ENCODE measurements around the gene INSRR. TPM values are rescaled to one million over a fixed set of nuclear protein-coding genes. Genes with fewer than 3 reads are reported as not detected.

INSRR gene
- total and polyA plus RNA-seq, 9 of the 15 experiments (the other 6 are each of a cell fraction or from before 2014, with no cell fraction given), result 0.03 to 0.18 (median 0.06) TPM; not detected in 3

DNA sequence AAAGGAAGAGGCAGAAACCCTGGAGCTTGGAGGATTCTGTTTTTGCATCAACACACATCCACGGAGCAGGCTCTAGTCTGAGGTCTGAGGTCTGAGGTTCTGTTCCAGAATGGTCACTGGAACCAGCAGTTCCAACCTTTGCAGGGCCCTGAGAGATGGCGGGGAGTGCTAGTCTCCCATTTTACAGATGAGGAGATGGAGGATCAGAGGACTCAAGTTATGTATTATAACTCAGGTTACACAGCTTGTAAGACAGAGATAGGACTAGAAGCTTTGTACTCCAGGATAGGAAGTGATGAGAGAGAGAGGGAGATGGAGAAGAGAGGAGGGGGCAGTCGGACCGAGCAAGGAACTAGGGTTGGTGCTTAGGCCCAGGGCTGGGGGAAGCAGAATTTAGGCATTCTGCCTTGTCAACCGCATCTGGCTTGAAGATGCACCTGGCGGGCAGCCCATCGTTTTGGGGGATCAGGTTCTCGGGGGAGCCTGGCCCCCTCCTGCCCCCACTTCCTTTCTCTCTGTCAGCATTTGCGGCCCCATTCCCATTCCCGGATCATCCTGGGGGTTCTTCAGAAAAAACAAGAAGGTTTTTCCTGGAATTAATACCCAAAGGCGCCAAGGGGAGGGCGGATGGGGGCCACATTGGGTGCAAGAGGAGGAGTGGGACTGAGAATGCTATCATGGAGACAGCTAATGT, 40.2 kb upstream of the INSRR start:
- H3K9ac ChIP-seq (ENCODE audit: insufficient read depth in 1 of 2, low read depth in 2 of 2, low read length in 2 of 2), result no peak overlapping the region
- peaks cover 34 to 51% of the 10 kb centered on the region in 2 experiments for H3K4me1 ChIP-seq (replicated peaks in 1 of 2; ENCODE audit: control insufficient read depth in 2 of 2, insufficient read depth in 2 of 2, low read length in 2 of 2)
- no peak overlapping the region for H3K4me3 ChIP-seq
- H3K36me3 ChIP-seq (ENCODE audit: control insufficient read depth, insufficient read depth, low read length), result no peaks in the 10 kb centered on the region
- no peaks in the 10 kb centered on the region for H4K20me1 ChIP-seq (replicated peaks; ENCODE audit: control insufficient read depth, insufficient read depth, low read length)
- H3K9me1 ChIP-seq (ENCODE audit: control insufficient read depth, insufficient read depth, low read length), result no peaks in the 10 kb centered on the region
- H3K9me3 ChIP-seq (replicated peaks; ENCODE audit: control insufficient read depth, insufficient read depth, low read depth, low read length), result no peaks in the 10 kb centered on the region
- no peaks in the 10 kb centered on the region for H3K27me3 ChIP-seq (ENCODE audit: control insufficient read depth in 2 of 2, insufficient read depth in 2 of 2, low read length in 2 of 2)
- no peaks in the 10 kb centered on the region for H3K79me2 ChIP-seq (ENCODE audit: control insufficient read depth, insufficient read depth, low read length)
- no peak for ATAC-seq
- intact Hi-C loops (cut with micrococcal nuclease), result no loop called here
- DNase-seq (ENCODE audit: extremely low read depth in 1 of 4, low spot score in 3 of 4), result no peak
- ChIA-PET POLR2A (interaction anchor here (0.5 to 1.8 kb wide), 4 partner anchors 9 to 18 kb away, joined by 3 to 7 read pairs (median 4); no protein-coding TSS in a partner anchor), CTCF (ENCODE audit: low intra/inter-chr PET ratio) (no interaction called here)
- H3K4me2 ChIP-seq (ENCODE audit: insufficient read depth, low read length), result no peak overlapping the region
- H2AFZ ChIP-seq (ENCODE audit: low read depth, low read length), result peak overlapping the region; percentile 57; the same call in 1 of the 2 replicates
- H3K27ac ChIP-seq (ENCODE audit: extremely low read depth, low read depth, low read length), result no peak overlapping the region
- FAIRE-seq, result no peak
- no TSS peak for BruUV-seq (replicated peaks)
- in situ Hi-C loops (cut with MboI), result no loop called here
- WGBS (ENCODE audit: insufficient coverage, low coverage, missing lambda C conversion rate), result 51% methylated on average over 12 of the region's 12 CpGs
- TF ChIP-seq SREBF2 (CRISPR knock-in tag; IDR thresholded peaks at IDR 0.05) (no peak), ZNF12 (CRISPR knock-in tag; IDR thresholded peaks at IDR 0.05) (no peak), ZNF431 (CRISPR knock-in tag; IDR thresholded peaks at IDR 0.05) (no peak), ZNF324 (CRISPR knock-in tag; IDR thresholded peaks at IDR 0.05) (no peak), JUND (IDR thresholded peaks at IDR 0.05; ENCODE audit: borderline replicate concordance, low read depth, low read length) (no peak), JUND (tag; IDR thresholded peaks at IDR 0.05; ENCODE audit: borderline replicate concordance, low read depth, low read length) (no peak), HMG20A (CRISPR knock-in tag; conservative IDR thresholded peaks at IDR 0.05) (no peak), DIDO1 (tag; IDR thresholded peaks at IDR 0.05; ENCODE audit: low read depth) (no peak), ZFP1 (CRISPR knock-in tag; IDR thresholded peaks at IDR 0.05) (no peak), SMARCC2 (IDR thresholded peaks at IDR 0.05; ENCODE audit: low read depth) (no peak), KDM2B (CRISPR knock-in tag; IDR thresholded peaks at IDR 0.05) (no peak), HMGN3 (IDR thresholded peaks at IDR 0.05; ENCODE audit: borderline replicate concordance, extremely low read depth, insufficient read length, low read depth, low read length) (no peak), NFE2L1 (tag; IDR thresholded peaks at IDR 0.05; ENCODE audit: borderline replicate concordance, low read depth) (no peak), HLTF (IDR thresholded peaks at IDR 0.05) (no peak), BHLHE40 (IDR thresholded peaks at IDR 0.05; ENCODE audit: low read length) (no peak), RBM25 (IDR thresholded peaks at IDR 0.05; ENCODE audit: low read depth, low read length, severe bottlenecking) (peak; percentile 60), BCOR (IDR thresholded peaks at IDR 0.05) (peak; percentile 86), ZNF274 (IDR thresholded peaks at IDR 0.05; ENCODE audit: borderline replicate concordance, low read depth, low read length) (no peak)
- TF ChIP-seq, protein P1, sequence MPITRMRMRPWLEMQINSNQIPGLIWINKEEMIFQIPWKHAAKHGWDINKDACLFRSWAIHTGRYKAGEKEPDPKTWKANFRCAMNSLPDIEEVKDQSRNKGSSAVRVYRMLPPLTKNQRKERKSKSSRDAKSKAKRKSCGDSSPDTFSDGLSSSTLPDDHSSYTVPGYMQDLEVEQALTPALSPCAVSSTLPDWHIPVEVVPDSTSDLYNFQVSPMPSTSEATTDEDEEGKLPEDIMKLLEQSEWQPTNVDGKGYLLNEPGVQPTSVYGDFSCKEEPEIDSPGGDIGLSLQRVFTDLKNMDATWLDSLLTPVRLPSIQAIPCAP (CRISPR knock-in tag; IDR thresholded peaks at IDR 0.05; ENCODE audit: borderline replicate concordance), result no peak
- TF ChIP-seq, protein P2, sequence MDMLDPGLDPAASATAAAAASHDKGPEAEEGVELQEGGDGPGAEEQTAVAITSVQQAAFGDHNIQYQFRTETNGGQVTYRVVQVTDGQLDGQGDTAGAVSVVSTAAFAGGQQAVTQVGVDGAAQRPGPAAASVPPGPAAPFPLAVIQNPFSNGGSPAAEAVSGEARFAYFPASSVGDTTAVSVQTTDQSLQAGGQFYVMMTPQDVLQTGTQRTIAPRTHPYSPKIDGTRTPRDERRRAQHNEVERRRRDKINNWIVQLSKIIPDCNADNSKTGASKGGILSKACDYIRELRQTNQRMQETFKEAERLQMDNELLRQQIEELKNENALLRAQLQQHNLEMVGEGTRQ (CRISPR knock-in tag; IDR thresholded peaks at IDR 0.05), result no peak
- TF ChIP-seq, protein P3, sequence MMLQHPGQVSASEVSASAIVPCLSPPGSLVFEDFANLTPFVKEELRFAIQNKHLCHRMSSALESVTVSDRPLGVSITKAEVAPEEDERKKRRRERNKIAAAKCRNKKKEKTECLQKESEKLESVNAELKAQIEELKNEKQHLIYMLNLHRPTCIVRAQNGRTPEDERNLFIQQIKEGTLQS (IDR thresholded peaks at IDR 0.05), result no peak
- TF ChIP-seq, protein P3 (CRISPR knock-in tag; conservative IDR thresholded peaks at IDR 0.05), result no peak

Data from K562 (cell line).